Measurements from ENCODE around the gene PDYN. TPM values are rescaled to one million over a fixed set of nuclear protein-coding genes. Genes with fewer than 3 reads are reported as not detected.

PDYN gene
- total and polyA plus RNA-seq, 7 donors, result not detected

DNA sequence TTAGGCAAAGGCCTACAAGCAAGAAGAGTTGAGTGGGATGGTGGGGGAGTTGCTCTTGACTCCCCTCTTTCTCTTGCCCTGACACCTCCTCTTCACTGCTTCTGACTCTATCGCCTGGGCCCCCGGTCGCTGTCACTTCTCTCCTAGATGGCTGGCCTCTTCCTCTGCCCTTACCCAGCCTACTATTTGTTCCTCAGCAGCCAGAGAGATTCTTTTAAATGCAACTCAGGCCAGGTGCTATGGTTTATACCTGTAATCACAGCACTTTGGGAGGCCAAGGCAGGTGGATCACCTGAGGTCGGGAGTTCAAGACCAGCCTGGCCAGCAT is 4.3 kb upstream of the PDYN start:
- Histone ChIP-seq H3K9me3 (no peaks in the 10 kb centered on the region), H3K27ac (no peak overlapping the region), H3K27me3 (ENCODE audit: insufficient read depth in 3 of 3, low read length in 2 of 3) (peaks cover under 1 to 71% (median 6%) of the 10 kb centered on the region in 3 donors), H3K4me1 (no peaks in the 10 kb centered on the region), H3K4me3 (no peak overlapping the region), H3K36me3 (ENCODE audit: insufficient read depth in 1 of 2, low read depth in 1 of 2) (no peaks in the 10 kb centered on the region)
- WGBS, 3 donors, result 82 to 88% (median 84%) methylated on average over 4 of the region's 4 CpGs
- DNase-seq, result no peak
- intact Hi-C loops (cut with DNase I), result no loop called here
- ATAC-seq, result no peak
- TF ChIP-seq, protein P1, sequence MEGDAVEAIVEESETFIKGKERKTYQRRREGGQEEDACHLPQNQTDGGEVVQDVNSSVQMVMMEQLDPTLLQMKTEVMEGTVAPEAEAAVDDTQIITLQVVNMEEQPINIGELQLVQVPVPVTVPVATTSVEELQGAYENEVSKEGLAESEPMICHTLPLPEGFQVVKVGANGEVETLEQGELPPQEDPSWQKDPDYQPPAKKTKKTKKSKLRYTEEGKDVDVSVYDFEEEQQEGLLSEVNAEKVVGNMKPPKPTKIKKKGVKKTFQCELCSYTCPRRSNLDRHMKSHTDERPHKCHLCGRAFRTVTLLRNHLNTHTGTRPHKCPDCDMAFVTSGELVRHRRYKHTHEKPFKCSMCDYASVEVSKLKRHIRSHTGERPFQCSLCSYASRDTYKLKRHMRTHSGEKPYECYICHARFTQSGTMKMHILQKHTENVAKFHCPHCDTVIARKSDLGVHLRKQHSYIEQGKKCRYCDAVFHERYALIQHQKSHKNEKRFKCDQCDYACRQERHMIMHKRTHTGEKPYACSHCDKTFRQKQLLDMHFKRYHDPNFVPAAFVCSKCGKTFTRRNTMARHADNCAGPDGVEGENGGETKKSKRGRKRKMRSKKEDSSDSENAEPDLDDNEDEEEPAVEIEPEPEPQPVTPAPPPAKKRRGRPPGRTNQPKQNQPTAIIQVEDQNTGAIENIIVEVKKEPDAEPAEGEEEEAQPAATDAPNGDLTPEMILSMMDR (IDR thresholded peaks at IDR 0.05), result no peak

DNA sequence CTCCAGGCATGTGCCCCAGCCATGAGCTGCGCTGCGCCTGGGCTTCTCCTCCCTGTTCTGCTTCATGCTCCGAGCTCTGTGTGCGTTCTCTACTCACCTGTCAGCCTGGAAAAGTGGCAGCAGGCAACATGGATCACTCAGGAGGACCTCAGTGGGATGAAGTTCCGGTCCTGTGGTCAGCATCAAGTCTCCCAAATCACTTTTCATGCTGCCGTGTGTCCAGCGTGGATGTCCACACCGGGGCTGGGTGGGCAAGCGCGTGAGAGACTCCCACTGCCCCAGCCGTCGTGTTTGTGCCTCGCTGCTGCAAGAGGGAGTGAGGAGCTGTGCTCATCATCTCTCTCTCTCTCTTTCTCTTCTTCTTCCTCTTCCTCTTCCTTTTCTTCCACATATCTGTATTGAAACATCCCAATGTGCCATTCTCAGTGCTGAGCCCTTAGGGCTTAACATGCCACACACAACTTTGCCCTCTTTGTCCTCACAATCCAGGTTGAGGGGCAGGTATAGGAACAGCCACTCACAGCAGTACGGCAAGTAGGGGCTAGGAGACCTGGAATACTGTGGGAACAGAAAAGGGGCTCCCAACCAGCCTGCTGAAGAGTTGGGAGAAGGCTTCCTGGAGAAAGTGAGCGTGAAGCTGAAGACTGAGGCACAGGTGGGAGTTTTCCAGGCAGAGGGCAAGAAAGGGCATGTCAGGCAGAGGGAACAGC is 3.8 kb upstream of the PDYN start:
- no peaks in the 10 kb centered on the region for H3K36me3 ChIP-seq (ENCODE audit: insufficient read depth in 1 of 2, low read depth in 1 of 2)
- no peaks in the 10 kb centered on the region for H3K9me3 ChIP-seq
- H3K27ac ChIP-seq, result no peak overlapping the region
- DNase-seq (no peak), ATAC-seq (no peak)
- WGBS, 3 donors, result 64 to 68% (median 66%) methylated on average over 15 of the region's 15 CpGs
- no peak overlapping the region for H3K4me3 ChIP-seq
- TF ChIP-seq, protein P1 (IDR thresholded peaks at IDR 0.05), result no peak
- H3K27me3 ChIP-seq (ENCODE audit: insufficient read depth in 3 of 3, low read length in 2 of 3), result peaks cover 3 to 73% (median 5%) of the 10 kb centered on the region in 3 donors
- intact Hi-C loops (cut with DNase I), result no loop called here
- no peaks in the 10 kb centered on the region for H3K4me1 ChIP-seq

DNA sequence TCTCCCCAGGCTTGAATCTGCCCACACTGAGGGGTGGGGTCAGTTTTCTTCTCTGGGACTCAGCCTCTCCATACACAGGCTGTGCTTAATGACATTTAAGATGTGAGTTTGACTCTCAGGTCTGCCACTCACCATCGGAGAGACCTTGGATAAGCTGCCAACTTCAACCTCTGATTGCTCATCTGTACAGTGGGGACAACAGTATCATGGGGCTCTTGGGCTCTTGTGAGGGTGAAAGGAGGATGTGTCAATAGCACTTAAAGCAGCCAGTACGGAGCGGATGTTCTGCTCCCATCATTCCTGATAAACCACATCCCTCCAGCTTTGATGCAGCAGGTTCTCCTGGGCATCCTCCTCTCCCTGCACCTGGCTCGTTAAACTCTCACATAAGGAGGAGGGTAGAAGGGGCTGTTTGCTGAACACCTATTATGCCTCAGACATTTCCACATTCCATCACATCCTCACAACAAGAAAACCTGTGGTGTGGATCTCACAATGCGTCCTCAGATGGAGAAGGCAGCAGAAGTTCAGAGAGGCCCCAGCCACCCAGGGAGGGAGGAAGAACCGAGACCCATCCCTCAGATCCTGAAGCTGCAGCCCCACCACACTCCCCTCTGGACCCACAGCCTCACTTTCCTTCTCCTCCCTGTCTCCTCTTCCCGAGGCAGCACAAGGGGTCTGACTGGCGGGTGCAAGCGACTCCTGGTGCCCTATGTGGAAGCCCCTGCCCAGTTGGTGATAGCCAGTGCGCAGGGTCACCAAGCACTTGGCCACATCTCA is 1.9 kb upstream of the PDYN start:
- ATAC-seq (no peak), DNase-seq (no peak)
- Histone ChIP-seq H3K4me3 (no peak overlapping the region), H3K36me3 (ENCODE audit: insufficient read depth in 1 of 2, low read depth in 1 of 2) (no peaks in the 10 kb centered on the region), H3K4me1 (no peaks in the 10 kb centered on the region), H3K27me3 (ENCODE audit: insufficient read depth in 3 of 3, low read length in 2 of 3) (peaks cover 5 to 73% (median 11%) of the 10 kb centered on the region in 3 donors), H3K9me3 (no peaks in the 10 kb centered on the region), H3K27ac (no peak overlapping the region)
- intact Hi-C loops (cut with DNase I), result no loop called here
- WGBS, 3 donors, result 77 to 81% (median 80%) methylated on average over 9 to 10 of the region's 10 CpGs
- TF ChIP-seq, protein P1 (IDR thresholded peaks at IDR 0.05), result no peak

DNA sequence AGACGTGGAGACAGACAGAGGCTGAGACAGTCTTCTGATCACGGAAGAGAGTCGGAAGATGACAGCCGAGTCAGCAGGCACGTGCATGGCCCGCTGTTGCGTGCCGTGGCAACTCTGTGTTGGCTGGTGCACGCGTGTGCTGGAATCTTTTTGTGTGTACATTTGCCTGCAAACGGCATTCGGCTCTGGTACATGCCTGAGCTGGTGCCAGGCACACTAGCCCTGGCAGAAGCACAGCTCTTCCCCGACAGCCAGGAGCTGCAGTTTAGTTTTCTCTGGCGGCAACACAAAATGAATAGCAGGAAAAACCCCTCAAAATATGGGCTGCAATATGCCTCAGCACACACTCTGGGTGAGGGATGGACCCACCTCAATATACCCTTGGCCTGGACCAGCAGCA is 769 bp upstream of the PDYN start:
- Histone ChIP-seq H3K4me1 (no peaks in the 10 kb centered on the region), H3K36me3 (ENCODE audit: insufficient read depth in 1 of 2, low read depth in 1 of 2) (no peaks in the 10 kb centered on the region), H3K27ac (no peak overlapping the region), H3K4me3 (no peak overlapping the region), H3K27me3 (ENCODE audit: insufficient read depth in 3 of 3, low read length in 2 of 3) (peaks cover 5 to 76% (median 15%) of the 10 kb centered on the region in 3 donors), H3K9me3 (no peaks in the 10 kb centered on the region)
- TF ChIP-seq, protein P1 (IDR thresholded peaks at IDR 0.05), result no peak
- intact Hi-C loops (cut with DNase I), result no loop called here
- DNase-seq (no peak), ATAC-seq (no peak)
- 74 to 77% (median 77%) methylated on average over 14 of the region's 14 CpGs for WGBS, 3 donors
